Measurements from ENCODE around the gene SLC7A6. TPM values are rescaled to one million over a fixed set of nuclear protein-coding genes. Genes with fewer than 3 reads are reported as not detected.

SLC7A6 gene
- total RNA-seq, 2 experiments from 2014 or later, result 53.1 to 79.5 TPM

DNA sequence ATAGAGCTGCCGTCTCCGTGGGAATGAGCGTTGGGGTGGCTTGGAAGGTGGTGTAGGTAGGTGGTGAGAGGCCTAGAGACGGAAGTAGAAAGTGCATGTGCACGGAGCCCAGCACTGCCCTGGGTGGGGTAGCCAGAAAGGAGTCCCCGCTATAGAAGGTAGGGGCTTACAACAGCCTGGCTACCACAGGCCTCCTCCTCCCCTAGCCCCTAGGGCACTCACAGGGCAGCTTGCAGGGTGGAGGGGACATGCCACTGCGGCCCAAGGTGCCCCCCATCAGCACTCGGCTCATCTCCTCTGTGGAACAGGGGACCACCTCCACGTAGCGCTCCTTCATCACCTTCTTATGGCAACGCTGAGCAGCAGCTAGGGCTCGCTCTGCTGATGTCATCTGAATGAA is 33.4 kb upstream of the SLC7A6 start:
- CTCF ChIA-PET (ENCODE audit: unreplicated experiment), result no interaction called here
- Histone ChIP-seq H3K9me2 (ENCODE audit: insufficient read depth, low read length) (no peaks in the 10 kb centered on the region), H3K27ac (ENCODE audit: low read depth, low read length, poor library complexity, severe bottlenecking) (no peak overlapping the region), H3K4me2 (ENCODE audit: low read length) (no peak overlapping the region), H4K20me1 (ENCODE audit: insufficient read depth, low read length) (no peaks in the 10 kb centered on the region), H3K36me3 (ENCODE audit: insufficient read depth, low read length) (peaks cover 32% of the 10 kb centered on the region; the same call in 1 of the 2 replicates), H3K4me1 (ENCODE audit: insufficient read depth, low read length, poor library complexity, severe bottlenecking) (peaks cover 48% of the 10 kb centered on the region), H2AFZ (ENCODE audit: low read length) (no peak overlapping the region), H3K4me3 (ENCODE audit: low read depth, low read length, poor library complexity, severe bottlenecking) (no peak overlapping the region), H3K79me2 (ENCODE audit: insufficient read depth, low read depth, low read length) (no peaks in the 10 kb centered on the region), H3K9me3 (ENCODE audit: low read length) (no peaks in the 10 kb centered on the region)
- intact Hi-C loops (cut with micrococcal nuclease; ENCODE audit: unreplicated experiment), result no loop called here
- no peak for DNase-seq (ENCODE audit: low spot score)
- BruUV-seq (replicated peaks), result no TSS peak
- no peak for TF ChIP-seq EZH2phosphoT487 (IDR thresholded peaks at IDR 0.05; ENCODE audit: borderline replicate concordance, low read depth, low read length)
- TF ChIP-seq, protein P1, sequence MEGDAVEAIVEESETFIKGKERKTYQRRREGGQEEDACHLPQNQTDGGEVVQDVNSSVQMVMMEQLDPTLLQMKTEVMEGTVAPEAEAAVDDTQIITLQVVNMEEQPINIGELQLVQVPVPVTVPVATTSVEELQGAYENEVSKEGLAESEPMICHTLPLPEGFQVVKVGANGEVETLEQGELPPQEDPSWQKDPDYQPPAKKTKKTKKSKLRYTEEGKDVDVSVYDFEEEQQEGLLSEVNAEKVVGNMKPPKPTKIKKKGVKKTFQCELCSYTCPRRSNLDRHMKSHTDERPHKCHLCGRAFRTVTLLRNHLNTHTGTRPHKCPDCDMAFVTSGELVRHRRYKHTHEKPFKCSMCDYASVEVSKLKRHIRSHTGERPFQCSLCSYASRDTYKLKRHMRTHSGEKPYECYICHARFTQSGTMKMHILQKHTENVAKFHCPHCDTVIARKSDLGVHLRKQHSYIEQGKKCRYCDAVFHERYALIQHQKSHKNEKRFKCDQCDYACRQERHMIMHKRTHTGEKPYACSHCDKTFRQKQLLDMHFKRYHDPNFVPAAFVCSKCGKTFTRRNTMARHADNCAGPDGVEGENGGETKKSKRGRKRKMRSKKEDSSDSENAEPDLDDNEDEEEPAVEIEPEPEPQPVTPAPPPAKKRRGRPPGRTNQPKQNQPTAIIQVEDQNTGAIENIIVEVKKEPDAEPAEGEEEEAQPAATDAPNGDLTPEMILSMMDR (conservative IDR thresholded peaks at IDR 0.05; ENCODE audit: low read length), result no peak
- POLR2A ChIA-PET, result no interaction called here

DNA sequence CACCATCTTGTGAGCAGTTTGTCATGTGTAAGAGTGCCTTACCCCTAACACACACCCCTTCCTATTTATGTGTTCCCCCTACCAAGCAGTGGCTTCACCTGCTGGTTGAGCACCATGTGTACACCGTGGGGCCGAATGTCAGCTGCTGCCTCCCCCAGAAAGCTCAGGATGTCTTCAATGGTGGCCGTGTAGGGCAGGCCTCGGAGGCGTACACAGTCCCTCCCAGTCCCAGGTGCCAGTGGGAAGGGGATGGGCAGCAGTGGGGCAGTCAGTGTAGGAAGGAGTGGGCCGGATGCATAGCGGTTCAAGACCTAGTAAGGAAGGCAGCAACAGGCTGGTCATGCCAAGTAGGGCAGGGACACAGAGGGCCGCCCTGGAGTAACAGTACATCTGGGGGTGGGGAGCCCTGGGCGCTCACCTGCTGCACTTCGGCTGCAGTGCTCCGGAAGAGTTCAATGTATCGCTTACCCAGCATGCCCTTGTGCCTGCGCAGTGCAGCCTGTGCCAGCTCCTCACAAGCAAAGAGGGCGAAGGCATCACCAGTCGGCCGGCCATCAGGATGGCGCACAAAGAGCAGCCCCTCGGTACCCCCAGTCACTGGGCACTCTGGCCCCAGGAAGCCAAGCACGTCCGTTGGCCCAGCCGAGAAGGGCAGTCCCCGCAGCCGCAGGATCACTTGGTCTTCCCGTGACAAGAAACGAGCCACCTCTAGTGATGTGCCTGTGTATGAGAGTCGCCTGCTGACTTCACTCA is 32.8 kb upstream of the SLC7A6 start:
- Histone ChIP-seq H3K79me2 (ENCODE audit: insufficient read depth, low read depth, low read length) (no peaks in the 10 kb centered on the region), H3K9me2 (ENCODE audit: insufficient read depth, low read length) (no peaks in the 10 kb centered on the region), H3K4me1 (ENCODE audit: insufficient read depth, low read length, poor library complexity, severe bottlenecking) (peaks cover 43% of the 10 kb centered on the region), H2AFZ (ENCODE audit: low read length) (no peak overlapping the region), H3K9me3 (ENCODE audit: low read length) (no peaks in the 10 kb centered on the region), H3K36me3 (ENCODE audit: insufficient read depth, low read length) (peaks cover 26% of the 10 kb centered on the region; the same call in 1 of the 2 replicates), H4K20me1 (ENCODE audit: insufficient read depth, low read length) (no peaks in the 10 kb centered on the region), H3K4me3 (ENCODE audit: low read depth, low read length, poor library complexity, severe bottlenecking) (no peak overlapping the region), H3K4me2 (ENCODE audit: low read length) (no peak overlapping the region), H3K27ac (ENCODE audit: low read depth, low read length, poor library complexity, severe bottlenecking) (no peak overlapping the region)
- intact Hi-C loops (cut with micrococcal nuclease; ENCODE audit: unreplicated experiment), result no loop called here
- ChIA-PET POLR2A (no interaction called here), CTCF (ENCODE audit: unreplicated experiment) (no interaction called here)
- BruUV-seq (replicated peaks), result no TSS peak
- TF ChIP-seq EZH2phosphoT487 (IDR thresholded peaks at IDR 0.05; ENCODE audit: borderline replicate concordance, low read depth, low read length), result no peak
- TF ChIP-seq, protein P1 (conservative IDR thresholded peaks at IDR 0.05; ENCODE audit: low read length), result no peak
- DNase-seq (ENCODE audit: low spot score), result no peak

DNA sequence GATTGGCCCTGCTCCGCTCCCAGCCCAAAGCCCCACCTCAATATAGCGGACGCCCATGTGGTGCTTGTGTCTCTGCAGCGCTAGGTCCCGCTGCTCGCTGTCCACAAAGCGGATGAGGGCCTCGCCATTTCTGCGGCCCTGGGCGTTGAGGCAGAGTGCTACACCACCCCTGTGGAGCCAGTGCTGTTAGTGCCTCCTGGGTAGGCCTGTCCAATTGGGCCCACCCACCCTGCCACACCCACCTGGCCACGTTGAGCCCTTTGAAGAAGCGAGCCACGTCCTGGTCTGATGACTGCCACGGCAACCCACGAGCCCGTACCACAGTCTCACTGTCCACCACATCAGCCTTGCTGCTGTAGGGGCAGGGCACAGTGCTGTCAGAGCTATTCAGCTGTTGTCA is 32.0 kb upstream of the SLC7A6 start:
- H4K20me1 ChIP-seq (ENCODE audit: insufficient read depth, low read length), result no peaks in the 10 kb centered on the region
- DNase-seq (ENCODE audit: low spot score), result no peak
- intact Hi-C loops (cut with micrococcal nuclease; ENCODE audit: unreplicated experiment), result no loop called here
- H3K4me2 ChIP-seq (ENCODE audit: low read length), result no peak overlapping the region
- no peak overlapping the region for H3K4me3 ChIP-seq (ENCODE audit: low read depth, low read length, poor library complexity, severe bottlenecking)
- no peak overlapping the region for H3K27ac ChIP-seq (ENCODE audit: low read depth, low read length, poor library complexity, severe bottlenecking)
- no peak for TF ChIP-seq EZH2phosphoT487 (IDR thresholded peaks at IDR 0.05; ENCODE audit: borderline replicate concordance, low read depth, low read length)
- TF ChIP-seq, protein P1 (conservative IDR thresholded peaks at IDR 0.05; ENCODE audit: low read length), result no peak
- no TSS peak for BruUV-seq (replicated peaks)
- ChIA-PET CTCF (ENCODE audit: unreplicated experiment) (no interaction called here), POLR2A (interaction anchor here (0.7 kb wide), 2 partner anchors 25 to 152 kb away, joined by 3 read pairs; no protein-coding TSS in a partner anchor)
- no peaks in the 10 kb centered on the region for H3K9me2 ChIP-seq (ENCODE audit: insufficient read depth, low read length)
- H2AFZ ChIP-seq (ENCODE audit: low read length), result no peak overlapping the region
- no peaks in the 10 kb centered on the region for H3K9me3 ChIP-seq (ENCODE audit: low read length)
- peaks cover 25% of the 10 kb centered on the region; the same call in 1 of the 2 replicates for H3K36me3 ChIP-seq (ENCODE audit: insufficient read depth, low read length)
- no peaks in the 10 kb centered on the region for H3K79me2 ChIP-seq (ENCODE audit: insufficient read depth, low read depth, low read length)
- peaks cover 40% of the 10 kb centered on the region for H3K4me1 ChIP-seq (ENCODE audit: insufficient read depth, low read length, poor library complexity, severe bottlenecking)

All from OCI-LY7 (cell line).